WERI-Rb-1 (cell line): Measurements from ENCODE around the gene RIOK1.
A peak's percentile ranks its signal among the peaks of the same experiment; 100 is the strongest.

Experiments used
- DNase-seq: peaks from one replicate; pipeline ENCODE4 v3.0.0-alpha.2; 2020
- H3K27ac ChIP-seq: fragments of 250-450 bp; sonication (Bioruptor Pico); 2 replicates; pipeline ENCODE4 v1.5.1; 2020; ENCODE audit warnings: mild to moderate bottlenecking, moderate library complexity
- H3K27me3 ChIP-seq: fragments of 250-450 bp; sonication (Bioruptor Pico); 2 replicates; pipeline ENCODE4 v1.5.1; 2021; ENCODE audit warnings: mild to moderate bottlenecking, low read depth, moderate library complexity; ENCODE audit not compliant: insufficient read depth, severe bottlenecking
- H3K36me3 ChIP-seq: fragments of 250-450 bp; sonication (Bioruptor Pico); 2 replicates; pipeline ENCODE4 v1.5.1; 2020; ENCODE audit warnings: mild to moderate bottlenecking, moderate library complexity
- H3K4me3 ChIP-seq: 2 replicates; pipeline ENCODE4 v1.5.1; 2011; ENCODE audit warnings: low read depth, mild to moderate bottlenecking, control low read depth, low read length
- H3K9me3 ChIP-seq: fragments of 250-450 bp; sonication (Bioruptor Pico); 2 replicates; pipeline ENCODE4 v1.5.1; 2021; ENCODE audit warnings: mild to moderate bottlenecking, moderate library complexity; ENCODE audit not compliant: severe bottlenecking
- CTCF ChIP-seq: IDR thresholded peaks from 2 replicates; pipeline ENCODE4 v1.5.1; 2011; ENCODE audit warnings: low read depth, mild to moderate bottlenecking, control low read depth, inconsistent platforms, low read length

Gene RIOK1

GRCh38 chr6:7390226-7390878 is 744 bp downstream of the RIOK1 start:
- Histone ChIP-seq H3K27ac (peak overlapping the region; percentile 84), H3K4me3 (peak overlapping the region; percentile 75)
- no peak for DNase-seq

GRCh38 chr6:7391151-7391550 is 1.5 kb downstream of the RIOK1 start:
- no peak for TF ChIP-seq CTCF
- Histone ChIP-seq H3K27me3 (no peaks in the 10 kb centered on the region), H3K4me3 (no peak overlapping the region), H3K9me3 (no peaks in the 10 kb centered on the region), H3K36me3 (peaks cover 41% of the 10 kb centered on the region), H3K27ac (no peak overlapping the region)
- no peak for DNase-seq

More at GRCh38 chr6:7390226-7390878, 744 bp downstream of the RIOK1 start:
- no peak for TF ChIP-seq CTCF
- H3K9me3 ChIP-seq = no peaks in the 10 kb centered on the region
- H3K27me3 ChIP-seq = no peaks in the 10 kb centered on the region
- H3K36me3 ChIP-seq = peaks cover 34% of the 10 kb centered on the region

- Histone ChIP-seq H3K36me3 (peaks cover 51% of the 10 kb centered on the region), H3K27me3 (no peaks in the 10 kb centered on the region), H3K4me3 (no peak overlapping the region), H3K27ac (no peak overlapping the region), H3K9me3 (no peaks in the 10 kb centered on the region)
- TF ChIP-seq CTCF = no peak
- no peak for DNase-seq
Measured at GRCh38 chr6:7392402-7392801, 2.8 kb downstream of the RIOK1 start.

GRCh38 chr6:7401075-7401474 is 11.5 kb downstream of the RIOK1 start:
- Histone ChIP-seq H3K27me3 (no peaks in the 10 kb centered on the region), H3K4me3 (no peak overlapping the region), H3K27ac (no peak overlapping the region), H3K36me3 (peaks cover 86% of the 10 kb centered on the region), H3K9me3 (no peaks in the 10 kb centered on the region)
- DNase-seq = no peak
- TF ChIP-seq CTCF = no peak

- Histone ChIP-seq H3K36me3 (peaks cover 88% of the 10 kb centered on the region), H3K9me3 (no peaks in the 10 kb centered on the region), H3K27ac (no peak overlapping the region), H3K27me3 (no peaks in the 10 kb centered on the region), H3K4me3 (no peak overlapping the region)
- no peak for TF ChIP-seq CTCF
- no peak for DNase-seq
Measured at GRCh38 chr6:7402716-7403115, 13.1 kb downstream of the RIOK1 start.

GRCh38 chr6:7404546-7404945 is 14.9 kb downstream of the RIOK1 start:
- Histone ChIP-seq H3K9me3 (no peaks in the 10 kb centered on the region), H3K4me3 (no peak overlapping the region), H3K27ac (no peak overlapping the region), H3K27me3 (no peaks in the 10 kb centered on the region), H3K36me3 (peaks cover 89% of the 10 kb centered on the region)
- no peak for TF ChIP-seq CTCF
- no peak for DNase-seq
